HG02763 (cell line): ENCODE results near the gene ICOSLG.
"Not testable (repeated sequence)": the region's sequence is repeated elsewhere in the genome, so short reads cannot be mapped to it uniquely, and the experiment has no call there.

Experiments used
- ATAC-seq: cut with Tn5 transposase; IDR thresholded peaks from one replicate; pipeline ENCODE4 v1.9.1; 2021; ENCODE audit warnings: mild to moderate bottlenecking, moderate library complexity; ENCODE audit not compliant: unreplicated experiment

The ICOSLG gene

DNA sequence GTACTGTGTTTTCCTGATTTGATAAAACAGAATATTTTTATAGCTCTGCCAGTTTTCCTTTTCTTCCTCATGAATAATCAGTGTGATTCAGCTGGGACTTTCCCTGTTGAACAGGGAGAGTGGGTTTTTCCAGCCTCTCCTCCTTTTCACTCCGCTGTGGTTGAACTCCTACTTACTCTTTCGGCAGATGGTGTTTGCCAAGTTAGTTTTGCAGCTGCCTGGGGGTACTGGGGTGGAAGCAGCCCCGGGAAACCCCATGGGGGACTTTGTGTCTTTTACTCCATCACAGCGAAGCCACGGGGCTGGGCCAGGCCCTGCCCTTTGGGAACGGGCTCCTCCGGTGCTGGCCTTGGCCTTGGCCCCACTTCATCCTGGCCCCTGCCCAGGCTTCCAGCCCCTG, 55.9 kb downstream of the ICOSLG start:
- not testable (repeated sequence) for ATAC-seq

DNA sequence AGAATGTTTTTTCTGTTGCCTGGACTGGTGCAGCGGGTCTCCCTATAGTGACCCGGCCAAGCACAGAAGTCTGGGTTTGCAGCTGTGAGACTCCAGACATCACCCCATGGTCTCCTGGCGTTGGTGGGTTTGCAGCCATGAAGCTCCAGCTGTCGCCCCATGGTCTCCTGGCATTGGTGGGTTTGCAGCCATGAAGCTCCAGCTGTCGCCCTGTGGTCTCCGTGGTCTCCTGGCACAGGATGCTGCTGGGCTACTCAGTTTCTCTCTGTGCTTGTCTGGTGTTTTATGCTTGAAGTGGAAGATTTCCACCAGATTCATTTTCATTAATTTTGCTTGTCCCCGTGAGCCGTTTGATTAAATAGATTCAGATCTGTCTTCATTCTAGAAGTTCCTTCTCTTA, 58.5 kb downstream of the ICOSLG start:
- ATAC-seq: not testable (repeated sequence)

DNA sequence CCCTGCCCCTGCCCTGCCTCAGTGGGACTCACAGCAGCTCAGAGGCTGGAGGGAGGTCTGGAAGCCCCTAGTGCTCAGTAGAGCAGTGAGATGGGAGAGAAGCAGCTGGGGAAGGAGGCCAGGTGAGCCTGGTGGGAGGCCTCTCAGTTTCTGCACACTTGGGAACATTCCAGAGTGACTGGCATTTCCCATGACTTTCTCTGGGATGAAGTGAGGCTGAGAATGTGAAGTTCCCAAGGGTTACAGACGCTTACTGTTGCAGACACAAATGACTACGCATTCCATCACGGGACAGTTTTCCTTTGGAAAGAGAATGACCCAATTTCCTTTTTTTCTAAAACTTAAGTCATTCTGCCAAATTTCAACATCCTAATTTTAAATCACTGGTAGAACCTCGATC, 59.2 kb downstream of the ICOSLG start:
- ATAC-seq: not testable (repeated sequence)

DNA sequence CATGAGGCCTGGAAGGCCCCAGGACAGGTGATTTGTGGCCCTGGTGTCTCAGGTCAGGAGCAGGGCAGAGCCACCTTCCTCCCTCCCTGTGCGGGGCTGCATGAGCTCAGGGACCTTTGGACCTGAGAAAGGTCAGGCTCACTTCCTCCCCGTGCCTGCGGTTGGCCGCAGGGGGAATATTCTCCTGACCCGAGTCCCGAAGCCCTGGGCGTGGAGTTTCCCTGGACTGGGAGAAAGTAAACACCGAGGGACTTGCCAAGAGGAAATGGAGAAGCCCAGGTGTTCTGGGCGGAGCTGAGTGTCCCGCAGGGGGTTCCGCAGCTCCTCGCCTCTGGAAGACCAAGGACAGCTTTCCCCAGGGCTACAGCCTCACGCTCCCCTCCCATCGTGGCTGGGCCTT, 64.6 kb downstream of the ICOSLG start:
- not testable (repeated sequence) for ATAC-seq

DNA sequence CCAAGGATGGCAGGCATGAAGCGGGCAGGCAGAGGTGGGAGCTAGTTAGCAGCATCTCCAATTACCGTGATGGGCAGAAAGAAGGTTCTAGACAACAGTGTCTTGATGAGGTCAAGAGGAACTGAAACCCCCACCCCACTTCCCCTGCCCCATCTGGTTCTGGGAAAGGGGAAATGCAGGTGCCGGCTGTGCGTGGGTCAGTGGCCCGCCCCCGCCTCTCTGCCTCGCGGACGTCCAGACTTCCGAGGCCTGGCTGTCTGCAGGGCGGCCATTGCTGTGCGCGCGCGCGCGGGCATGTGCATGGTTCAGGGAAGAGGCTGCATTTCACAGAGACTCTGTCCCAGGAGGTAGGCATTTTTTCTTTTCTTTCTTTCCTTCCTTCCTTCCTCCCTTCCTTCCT, 65.6 kb downstream of the ICOSLG start:
- ATAC-seq: peak; percentile 66
